OCI-LY3 (cell line): ENCODE results near the gene EEF2.
"Not testable (repeated sequence)": the region's sequence is repeated elsewhere in the genome, so short reads cannot be mapped to it uniquely, and the experiment has no call there.

Experiments
- H2AFZ ChIP-seq: fragments of 200-600, 300-600 bp; shearing (Covaris generic); 2 replicates; pipeline ENCODE4 v1.6.0; 2014; ENCODE audit warnings: antibody characterized with exemption, low read depth, low read length
- H3K27ac ChIP-seq: fragments of 200-600, 300-600 bp; sonication (generic); 2 replicates; pipeline ENCODE4 v1.5.1; 2014; ENCODE audit warnings: mild to moderate bottlenecking, low read length, moderate library complexity, mixed read lengths
- H3K27me3 ChIP-seq: fragments of 200-600, 300-600 bp; sonication (generic); 2 replicates; pipeline ENCODE4 v1.6.1; 2014; ENCODE audit warnings: low read depth, low read length, mixed read lengths
- H3K36me3 ChIP-seq: fragments of 200-600, 300-600 bp; sonication (generic); replicated peaks from 2 replicates; pipeline ENCODE3; 2014; ENCODE audit warnings: low read depth, low read length, mixed read lengths
- H3K4me1 ChIP-seq: fragments of 300-600, 200-600 bp; sonication (generic); 2 replicates; pipeline ENCODE4 v1.6.1; 2014; ENCODE audit warnings: low read length, mixed read lengths
- H3K4me2 ChIP-seq: fragments of 200-600, 300-600 bp; sonication (generic); 2 replicates; pipeline ENCODE4 v1.6.1; 2014; ENCODE audit warnings: low read length, mixed read lengths
- H3K4me3 ChIP-seq: fragments of 300-600, 200-600 bp; sonication (generic); 2 replicates; pipeline ENCODE4 v1.5.1; 2014; ENCODE audit warnings: antibody characterized with exemption, mild to moderate bottlenecking, low read length, moderate library complexity
- H3K79me2 ChIP-seq: fragments of 300-600, 200-600 bp; shearing (Covaris generic); 2 replicates; pipeline ENCODE4 v1.6.1; 2014; ENCODE audit warnings: mild to moderate bottlenecking, low read length, mixed read lengths
- H3K9ac ChIP-seq: fragments of 300-600, 200-600 bp; shearing (Covaris generic); 2 replicates; pipeline ENCODE4 v1.6.0; 2014; ENCODE audit warnings: mild to moderate bottlenecking, low read length, moderate library complexity
- H3K9me3 ChIP-seq: fragments of 200-600, 300-600 bp; shearing (Covaris generic); 2 replicates; pipeline ENCODE4 v1.6.1; 2014; ENCODE audit warnings: low read length, mixed read lengths; ENCODE audit not compliant: insufficient read depth
- H4K20me1 ChIP-seq: fragments of 200-600, 300-600 bp; sonication (generic); 2 replicates; pipeline ENCODE4 v1.6.1; 2016; ENCODE audit warnings: low read length, mixed read lengths; ENCODE audit not compliant: insufficient read depth
- CTCF ChIP-seq: fragments of 200-600, 300-600 bp; sonication (generic); IDR thresholded peaks from 2 replicates; pipeline ENCODE4 v1.5.1; 2014; ENCODE audit warnings: antibody characterized with exemption, low read length, low read depth
- EZH2phosphoT487 ChIP-seq: fragments of 200-600 bp; shearing (Covaris generic); IDR thresholded peaks from 2 replicates; pipeline ENCODE4 v1.6.1; 2018; ENCODE audit warnings: antibody characterized with exemption, mixed run types, low read depth

The EEF2 gene

GRCh38 chr19:4013886-4014540 is 28.8 kb upstream of the EEF2 start:
- no peak overlapping the region for H3K9ac ChIP-seq
- H3K27ac ChIP-seq, result no peak overlapping the region
- peaks cover 10% of the 10 kb centered on the region for H3K36me3 ChIP-seq
- H3K27me3 ChIP-seq, result no peaks in the 10 kb centered on the region
- peaks cover 2% of the 10 kb centered on the region; the same call in 1 of the 2 replicates for H3K4me1 ChIP-seq
- H3K4me2 ChIP-seq, result no peak overlapping the region
- no peak overlapping the region for H2AFZ ChIP-seq
- no peaks in the 10 kb centered on the region for H3K9me3 ChIP-seq
- H4K20me1 ChIP-seq, result peaks cover 23% of the 10 kb centered on the region
- TF ChIP-seq EZH2phosphoT487 (no peak), CTCF (no peak)
- H3K4me3 ChIP-seq, result no peak overlapping the region
- H3K79me2 ChIP-seq, result peaks cover 56% of the 10 kb centered on the region

- H3K4me3 ChIP-seq, result no peak overlapping the region
- no peaks in the 10 kb centered on the region for H3K27me3 ChIP-seq
- H4K20me1 ChIP-seq, result peaks cover 31% of the 10 kb centered on the region
- H3K9ac ChIP-seq, result no peak overlapping the region
- no peak overlapping the region for H3K27ac ChIP-seq
- no peaks in the 10 kb centered on the region for H3K9me3 ChIP-seq
- H3K36me3 ChIP-seq, result peaks cover 10% of the 10 kb centered on the region
- H3K79me2 ChIP-seq, result peaks cover 56% of the 10 kb centered on the region
- H2AFZ ChIP-seq, result no peak overlapping the region
- H3K4me2 ChIP-seq, result no peak overlapping the region
- no peak for TF ChIP-seq CTCF
- TF ChIP-seq EZH2phosphoT487, result no peak
- H3K4me1 ChIP-seq, result peaks cover 10% of the 10 kb centered on the region
Observed at GRCh38 chr19:4012975-4013634, 27.8 kb upstream of the EEF2 start.

GRCh38 chr19:4012092-4012974 is 27.1 kb upstream of the EEF2 start:
- peaks cover 10% of the 10 kb centered on the region for H3K4me1 ChIP-seq
- TF ChIP-seq EZH2phosphoT487, result no peak
- TF ChIP-seq CTCF, result no peak
- peaks cover 9% of the 10 kb centered on the region for H3K36me3 ChIP-seq
- no peak overlapping the region for H3K4me3 ChIP-seq
- H2AFZ ChIP-seq, result no peak overlapping the region
- no peak overlapping the region for H3K27ac ChIP-seq
- peaks cover 56% of the 10 kb centered on the region for H3K79me2 ChIP-seq
- H3K4me2 ChIP-seq, result no peak overlapping the region
- no peak overlapping the region for H3K9ac ChIP-seq
- no peaks in the 10 kb centered on the region for H3K27me3 ChIP-seq
- peaks cover 30% of the 10 kb centered on the region for H4K20me1 ChIP-seq
- H3K9me3 ChIP-seq, result no peaks in the 10 kb centered on the region

GRCh38 chr19:4011430-4011829 is 26.2 kb upstream of the EEF2 start:
- H3K9me3 ChIP-seq, H3K27ac ChIP-seq, H3K36me3 ChIP-seq, H3K4me2 ChIP-seq, H3K9ac ChIP-seq, H3K4me1 ChIP-seq, H2AFZ ChIP-seq, H3K27me3 ChIP-seq, H3K4me3 ChIP-seq: not testable (repeated sequence)
- H3K79me2 ChIP-seq, result peaks cover 48% of the 10 kb centered on the region
- H4K20me1 ChIP-seq, result peaks cover 28% of the 10 kb centered on the region
